ENCODE measurements around the gene SEMA5A.

DNA sequence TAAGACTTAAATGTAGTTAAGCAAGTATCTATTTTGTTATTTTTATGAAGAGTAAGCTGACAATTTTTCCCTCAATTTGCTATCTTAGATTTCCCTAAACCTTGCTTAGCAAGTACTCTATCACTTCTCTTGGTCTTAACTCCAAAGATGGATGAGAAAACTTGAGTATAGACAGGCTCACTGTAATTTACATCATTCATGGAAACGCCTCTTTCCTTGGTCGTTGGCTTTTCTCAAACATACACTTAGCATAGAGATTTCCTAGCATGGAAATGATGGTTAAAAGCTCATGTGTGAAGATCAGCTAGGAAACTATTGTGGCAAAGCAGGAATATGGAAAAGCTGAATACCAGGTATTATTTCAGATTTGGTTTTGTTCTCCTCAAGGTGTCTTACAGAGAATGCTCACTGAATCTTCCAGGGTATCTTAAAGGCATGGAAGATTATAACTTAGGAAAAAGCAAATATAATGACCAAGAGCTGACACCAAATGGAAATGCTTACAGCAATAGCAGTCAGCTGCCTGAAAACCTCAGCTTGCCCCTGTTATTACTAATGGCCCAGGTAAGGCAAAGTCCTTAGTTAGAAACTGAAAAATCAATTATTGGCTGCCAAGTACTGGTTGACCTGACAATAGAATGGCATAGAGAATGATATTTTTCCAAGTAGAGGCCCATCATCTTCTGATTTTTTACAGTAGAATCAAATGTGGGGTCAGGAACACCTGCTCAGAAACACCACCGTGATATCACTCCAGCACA, 84.8 kb downstream of the SEMA5A start:
- TF ChIP-seq CTCF (IDR thresholded peaks at IDR 0.05 in 4 of 5, conservative IDR thresholded peaks at IDR 0.05 in 1 of 5) = no peak
- no peak for TF ChIP-seq POLR2A (IDR thresholded peaks at IDR 0.05)

Measured in gastrocnemius medialis (tissue), 4 donors.